ENCODE results near the gene CCDC178.
A peak's percentile ranks its signal among the peaks of the same experiment; 100 is the strongest.

Gene CCDC178

GRCh38 chr18:33212363-33212762 lies 228.2 kb downstream of the CCDC178 start:
- Histone ChIP-seq H3K27ac (ENCODE audit: low read depth, low read length, severe bottlenecking) (no peak overlapping the region), H3K9me3 (ENCODE audit: control insufficient read depth, low read length) (no peaks in the 10 kb centered on the region), H3K4me3 (ENCODE audit: extremely low read depth, insufficient read depth, low read length, poor library complexity, severe bottlenecking) (no peak overlapping the region), H3K4me1 (ENCODE audit: control insufficient read depth, insufficient read depth, low read length, poor library complexity, severe bottlenecking) (no peaks in the 10 kb centered on the region), H3K36me3 (ENCODE audit: control insufficient read depth, insufficient read depth, low read length) (no peaks in the 10 kb centered on the region)
- no CpG with 5 or more reads among the region's 2 CpGs for WGBS, 2 experiments (ENCODE audit: insufficient coverage in 2 of 2)

GRCh38 chr18:33210575-33211189 lies 229.8 kb downstream of the CCDC178 start:
- no peak overlapping the region for H3K4me3 ChIP-seq (ENCODE audit: extremely low read depth, insufficient read depth, low read length, poor library complexity, severe bottlenecking)
- H3K9me3 ChIP-seq (ENCODE audit: control insufficient read depth, low read length): no peaks in the 10 kb centered on the region
- no peak overlapping the region for H3K27ac ChIP-seq (ENCODE audit: low read depth, low read length, severe bottlenecking)
- no peaks in the 10 kb centered on the region for H3K36me3 ChIP-seq (ENCODE audit: control insufficient read depth, insufficient read depth, low read length)
- 0 to 60% methylated on average over 1 of the region's 6 CpGs for WGBS, 2 experiments (ENCODE audit: insufficient coverage in 2 of 2)
- no peaks in the 10 kb centered on the region for H3K4me1 ChIP-seq (ENCODE audit: control insufficient read depth, insufficient read depth, low read length, poor library complexity, severe bottlenecking)

- no peak overlapping the region for H3K27ac ChIP-seq (ENCODE audit: low read depth, low read length, severe bottlenecking)
Observed at GRCh38 chr18:33205777-33206176, 234.7 kb downstream of the CCDC178 start.

GRCh38 chr18:33201509-33201926 lies 239.0 kb downstream of the CCDC178 start:
- H3K9me3 ChIP-seq (ENCODE audit: control insufficient read depth, low read length): no peaks in the 10 kb centered on the region
- no peaks in the 10 kb centered on the region for H3K4me1 ChIP-seq (ENCODE audit: control insufficient read depth, insufficient read depth, low read length, poor library complexity, severe bottlenecking)
- peak overlapping the region; percentile 11 for H3K27ac ChIP-seq (ENCODE audit: low read depth, low read length, severe bottlenecking)
- no peaks in the 10 kb centered on the region for H3K36me3 ChIP-seq (ENCODE audit: control insufficient read depth, insufficient read depth, low read length)
- WGBS, 2 experiments (ENCODE audit: insufficient coverage in 2 of 2): 38 to 62% methylated on average over 2 to 3 of the region's 8 CpGs
- no peak overlapping the region for H3K4me3 ChIP-seq (ENCODE audit: extremely low read depth, insufficient read depth, low read length, poor library complexity, severe bottlenecking)

More at GRCh38 chr18:33205777-33206176, 234.7 kb downstream of the CCDC178 start:
- H3K4me1 ChIP-seq (ENCODE audit: control insufficient read depth, insufficient read depth, low read length, poor library complexity, severe bottlenecking): no peaks in the 10 kb centered on the region
- no peaks in the 10 kb centered on the region for H3K9me3 ChIP-seq (ENCODE audit: control insufficient read depth, low read length)
- H3K36me3 ChIP-seq (ENCODE audit: control insufficient read depth, insufficient read depth, low read length): no peaks in the 10 kb centered on the region
- no peak overlapping the region for H3K4me3 ChIP-seq (ENCODE audit: extremely low read depth, insufficient read depth, low read length, poor library complexity, severe bottlenecking)
- WGBS, 2 experiments (ENCODE audit: insufficient coverage in 2 of 2): 75% methylated on average over 1 of the region's 1 CpG; no CpG with 5 or more reads in 1 of the 2 experiments

GRCh38 chr18:33195795-33196194 lies 244.7 kb downstream of the CCDC178 start:
- Histone ChIP-seq H3K4me3 (ENCODE audit: extremely low read depth, insufficient read depth, low read length, poor library complexity, severe bottlenecking) (no peak overlapping the region), H3K36me3 (ENCODE audit: control insufficient read depth, insufficient read depth, low read length) (no peaks in the 10 kb centered on the region), H3K27ac (ENCODE audit: low read depth, low read length, severe bottlenecking) (no peak overlapping the region), H3K4me1 (ENCODE audit: control insufficient read depth, insufficient read depth, low read length, poor library complexity, severe bottlenecking) (no peaks in the 10 kb centered on the region), H3K9me3 (ENCODE audit: control insufficient read depth, low read length) (no peaks in the 10 kb centered on the region)
- WGBS, 2 experiments (ENCODE audit: insufficient coverage in 2 of 2): 50% methylated on average over 1 of the region's 2 CpGs; no CpG with 5 or more reads in 1 of the 2 experiments

- Histone ChIP-seq H3K27ac (ENCODE audit: low read depth, low read length, severe bottlenecking) (no peak overlapping the region), H3K9me3 (ENCODE audit: control insufficient read depth, low read length) (no peaks in the 10 kb centered on the region), H3K36me3 (ENCODE audit: control insufficient read depth, insufficient read depth, low read length) (no peaks in the 10 kb centered on the region), H3K4me1 (ENCODE audit: control insufficient read depth, insufficient read depth, low read length, poor library complexity, severe bottlenecking) (no peaks in the 10 kb centered on the region), H3K4me3 (ENCODE audit: extremely low read depth, insufficient read depth, low read length, poor library complexity, severe bottlenecking) (no peak overlapping the region)
Observed at GRCh38 chr18:33194793-33195192, 245.7 kb downstream of the CCDC178 start.

GRCh38 chr18:33184958-33185357 lies 255.6 kb downstream of the CCDC178 start:
- H3K4me1 ChIP-seq (ENCODE audit: control insufficient read depth, insufficient read depth, low read length, poor library complexity, severe bottlenecking): no peaks in the 10 kb centered on the region
- no peak overlapping the region for H3K27ac ChIP-seq (ENCODE audit: low read depth, low read length, severe bottlenecking)
- no peak overlapping the region for H3K4me3 ChIP-seq (ENCODE audit: extremely low read depth, insufficient read depth, low read length, poor library complexity, severe bottlenecking)
- H3K36me3 ChIP-seq (ENCODE audit: control insufficient read depth, insufficient read depth, low read length): no peaks in the 10 kb centered on the region
- no CpG with 5 or more reads among the region's 3 CpGs for WGBS, 2 experiments (ENCODE audit: insufficient coverage in 2 of 2)
- no peaks in the 10 kb centered on the region for H3K9me3 ChIP-seq (ENCODE audit: control insufficient read depth, low read length)

GRCh38 chr18:33184175-33184574 lies 256.3 kb downstream of the CCDC178 start:
- no peaks in the 10 kb centered on the region for H3K36me3 ChIP-seq (ENCODE audit: control insufficient read depth, insufficient read depth, low read length)
- H3K9me3 ChIP-seq (ENCODE audit: control insufficient read depth, low read length): no peaks in the 10 kb centered on the region
- H3K4me3 ChIP-seq (ENCODE audit: extremely low read depth, insufficient read depth, low read length, poor library complexity, severe bottlenecking): no peak overlapping the region
- no peak overlapping the region for H3K27ac ChIP-seq (ENCODE audit: low read depth, low read length, severe bottlenecking)
- WGBS, 2 experiments (ENCODE audit: insufficient coverage in 2 of 2): 100% methylated on average over 1 of the region's 3 CpGs; no CpG with 5 or more reads in 1 of the 2 experiments
- no peaks in the 10 kb centered on the region for H3K4me1 ChIP-seq (ENCODE audit: control insufficient read depth, insufficient read depth, low read length, poor library complexity, severe bottlenecking)

- no peak overlapping the region for H3K27ac ChIP-seq (ENCODE audit: low read depth, low read length, severe bottlenecking)
- no peak overlapping the region for H3K4me3 ChIP-seq (ENCODE audit: extremely low read depth, insufficient read depth, low read length, poor library complexity, severe bottlenecking)
- no peaks in the 10 kb centered on the region for H3K36me3 ChIP-seq (ENCODE audit: control insufficient read depth, insufficient read depth, low read length)
- WGBS, 2 experiments (ENCODE audit: insufficient coverage in 2 of 2): 80% methylated on average over 1 of the region's 4 CpGs; no CpG with 5 or more reads in 1 of the 2 experiments
- no peaks in the 10 kb centered on the region for H3K9me3 ChIP-seq (ENCODE audit: control insufficient read depth, low read length)
- H3K4me1 ChIP-seq (ENCODE audit: control insufficient read depth, insufficient read depth, low read length, poor library complexity, severe bottlenecking): no peaks in the 10 kb centered on the region
Observed at GRCh38 chr18:33183136-33183535, 257.4 kb downstream of the CCDC178 start.

- Histone ChIP-seq H3K27ac (ENCODE audit: low read depth, low read length, severe bottlenecking) (no peak overlapping the region), H3K4me3 (ENCODE audit: extremely low read depth, insufficient read depth, low read length, poor library complexity, severe bottlenecking) (no peak overlapping the region), H3K4me1 (ENCODE audit: control insufficient read depth, insufficient read depth, low read length, poor library complexity, severe bottlenecking) (no peaks in the 10 kb centered on the region), H3K36me3 (ENCODE audit: control insufficient read depth, insufficient read depth, low read length) (no peaks in the 10 kb centered on the region), H3K9me3 (ENCODE audit: control insufficient read depth, low read length) (no peaks in the 10 kb centered on the region)
- 80% methylated on average over 2 of the region's 2 CpGs; no CpG with 5 or more reads in 1 of the 2 experiments for WGBS, 2 experiments (ENCODE audit: insufficient coverage in 2 of 2)
Observed at GRCh38 chr18:33181016-33181415, 259.5 kb downstream of the CCDC178 start.

- Histone ChIP-seq H3K4me3 (ENCODE audit: extremely low read depth, insufficient read depth, low read length, poor library complexity, severe bottlenecking) (no peak overlapping the region), H3K4me1 (ENCODE audit: control insufficient read depth, insufficient read depth, low read length, poor library complexity, severe bottlenecking) (no peaks in the 10 kb centered on the region), H3K27ac (ENCODE audit: low read depth, low read length, severe bottlenecking) (no peak overlapping the region), H3K36me3 (ENCODE audit: control insufficient read depth, insufficient read depth, low read length) (no peaks in the 10 kb centered on the region), H3K9me3 (ENCODE audit: control insufficient read depth, low read length) (no peaks in the 10 kb centered on the region)
Observed at GRCh38 chr18:33169218-33169617, 271.3 kb downstream of the CCDC178 start.

Measured in mesodermal cell (in vitro differentiated cells).